SU-DHL-6 (cell line): ENCODE measurements around the gene CALCOCO2.
"Not testable (repeated sequence)": the region's sequence is repeated elsewhere in the genome, so short reads cannot be mapped to it uniquely, and the experiment has no call there.

Experiments used
- H2AFZ ChIP-seq: fragments of 200-600 bp; sonication (generic); 2 replicates; pipeline ENCODE4 v1.6.1; 2014; ENCODE audit warnings: low read depth, mild to moderate bottlenecking, moderate library complexity, mixed read lengths, antibody characterized with exemption, low read length; ENCODE audit not compliant: severe bottlenecking
- H3F3A ChIP-seq: fragments of 200-600 bp; shearing (Covaris generic); 2 replicates; pipeline ENCODE4 v1.6.0; 2016; ENCODE audit warnings: antibody characterized with exemption, mild to moderate bottlenecking; ENCODE audit not compliant: insufficient read depth
- H3K27ac ChIP-seq: fragments of 200-600 bp; sonication (generic); 2 replicates; pipeline ENCODE4 v1.5.1; 2016; ENCODE audit warnings: low read depth, mild to moderate bottlenecking, low read length, moderate library complexity, mixed read lengths
- H3K27me3 ChIP-seq: fragments of 200-600 bp; sonication (generic), shearing (Covaris generic); 2 replicates; pipeline ENCODE4 v1.6.0; 2014; ENCODE audit warnings: mild to moderate bottlenecking, low read length
- H3K36me3 ChIP-seq: fragments of 200-600 bp; sonication (generic); 2 replicates; pipeline ENCODE4 v1.6.1; 2014; ENCODE audit warnings: mild to moderate bottlenecking, low read length, mixed read lengths
- H3K4me2 ChIP-seq: fragments of 300-600, 200-600 bp; shearing (Covaris generic), sonication (generic); 2 replicates; pipeline ENCODE4 v1.6.0; 2014; ENCODE audit warnings: low read length, low read depth, mild to moderate bottlenecking; ENCODE audit not compliant: poor library complexity, severe bottlenecking
- H3K4me3 ChIP-seq: fragments of 200-600 bp; sonication (generic); 2 replicates; pipeline ENCODE4 v1.5.1; 2014; ENCODE audit warnings: antibody characterized with exemption, low read length, mild to moderate bottlenecking, mixed read lengths; ENCODE audit not compliant: insufficient read depth, poor library complexity, severe bottlenecking
- H3K79me2 ChIP-seq: fragments of 200-600 bp; sonication (generic); 2 replicates; pipeline ENCODE4 v1.6.1; 2014; ENCODE audit warnings: mild to moderate bottlenecking, low read length, moderate library complexity; ENCODE audit not compliant: insufficient read depth
- H3K9ac ChIP-seq: fragments of 200-600 bp; sonication (generic); 2 replicates; pipeline ENCODE4 v1.7.0; 2014; ENCODE audit warnings: mild to moderate bottlenecking, low read length
- H3K9me2 ChIP-seq: fragments of 200-600 bp; sonication (generic); replicated peaks from 2 replicates; pipeline ENCODE4 v1.6.1; 2014; ENCODE audit warnings: low read length; ENCODE audit not compliant: insufficient read depth
- H3K9me3 ChIP-seq: fragments of 200-600 bp; sonication (generic); 2 replicates; pipeline ENCODE4 v1.6.1; 2014; ENCODE audit warnings: low read length, mixed read lengths; ENCODE audit not compliant: insufficient read depth
- H4K20me1 ChIP-seq: fragments of 200-600 bp; sonication (generic); 2 replicates; pipeline ENCODE4 v1.6.1; 2014; ENCODE audit warnings: low read depth, mild to moderate bottlenecking, antibody characterized with exemption, low read length, moderate library complexity, mixed read lengths
- EZH2phosphoT487 ChIP-seq: fragments of 200-600 bp; sonication (generic), shearing (Covaris generic); conservative IDR thresholded peaks from 2 replicates; pipeline ENCODE4 v1.6.1; 2018; ENCODE audit warnings: mild to moderate bottlenecking, antibody characterized with exemption, low read length, moderate library complexity, mixed read lengths
- TF ChIP-seq, protein P1 (sequence below): fragments of 200-600 bp; sonication (generic); IDR thresholded peaks from one replicate; pipeline ENCODE4 v1.5.1; 2017; ENCODE audit warnings: antibody characterized with exemption, mild to moderate bottlenecking, low read length, moderate library complexity; ENCODE audit not compliant: insufficient read depth, poor library complexity, severe bottlenecking

The CALCOCO2 gene

DNA sequence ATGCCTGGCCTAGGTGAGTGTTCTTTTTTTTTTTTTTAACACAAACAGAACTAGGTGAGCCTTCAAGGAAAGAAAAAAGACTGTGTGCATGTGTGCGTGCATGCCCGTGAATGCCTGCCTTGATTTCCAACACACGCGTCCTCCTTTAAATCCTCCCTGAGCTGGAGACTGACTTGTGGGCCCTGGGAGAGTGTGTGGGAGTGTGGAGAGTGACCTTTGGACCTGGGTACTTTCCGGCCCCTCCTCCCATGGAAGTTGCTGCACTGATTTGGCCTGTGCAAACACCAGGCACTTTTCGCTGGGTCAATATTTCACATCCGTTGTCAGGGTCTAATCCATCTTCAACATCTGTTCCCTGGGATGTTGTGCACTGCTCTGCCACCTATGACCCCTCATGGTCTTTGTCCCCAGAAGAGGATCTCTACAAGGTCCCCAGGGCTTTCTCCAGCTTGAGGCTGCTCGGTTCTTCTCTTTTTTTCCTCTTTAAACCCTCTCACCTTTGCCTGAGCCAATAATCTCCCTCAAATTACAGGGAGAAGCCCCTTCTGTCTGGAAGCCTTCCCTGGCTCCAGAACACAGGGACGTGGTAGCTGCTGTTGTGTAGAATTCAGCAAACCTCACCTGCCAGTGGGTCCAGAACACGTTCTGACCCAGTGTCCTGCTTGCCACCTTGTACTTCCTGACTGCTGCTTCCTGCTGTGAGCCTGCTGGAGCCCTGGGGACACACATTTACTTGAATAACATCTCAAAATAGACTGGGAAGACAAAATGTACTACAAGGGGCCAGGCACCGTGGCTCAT is 40.9 kb downstream of the CALCOCO2 start:
- no peak overlapping the region for H3K27ac ChIP-seq
- H3K36me3 ChIP-seq = no peaks in the 10 kb centered on the region
- no peaks in the 10 kb centered on the region for H3K9me2 ChIP-seq
- H3K4me2 ChIP-seq = no peak overlapping the region
- no peaks in the 10 kb centered on the region for H4K20me1 ChIP-seq
- no peak overlapping the region for H2AFZ ChIP-seq
- H3K4me3 ChIP-seq = no peak overlapping the region
- H3K27me3 ChIP-seq = no peaks in the 10 kb centered on the region
- no peaks in the 10 kb centered on the region for H3K79me2 ChIP-seq
- no peak overlapping the region for H3K9ac ChIP-seq
- H3K9me3 ChIP-seq = no peaks in the 10 kb centered on the region
- no peak for TF ChIP-seq EZH2phosphoT487
- TF ChIP-seq, protein P1, sequence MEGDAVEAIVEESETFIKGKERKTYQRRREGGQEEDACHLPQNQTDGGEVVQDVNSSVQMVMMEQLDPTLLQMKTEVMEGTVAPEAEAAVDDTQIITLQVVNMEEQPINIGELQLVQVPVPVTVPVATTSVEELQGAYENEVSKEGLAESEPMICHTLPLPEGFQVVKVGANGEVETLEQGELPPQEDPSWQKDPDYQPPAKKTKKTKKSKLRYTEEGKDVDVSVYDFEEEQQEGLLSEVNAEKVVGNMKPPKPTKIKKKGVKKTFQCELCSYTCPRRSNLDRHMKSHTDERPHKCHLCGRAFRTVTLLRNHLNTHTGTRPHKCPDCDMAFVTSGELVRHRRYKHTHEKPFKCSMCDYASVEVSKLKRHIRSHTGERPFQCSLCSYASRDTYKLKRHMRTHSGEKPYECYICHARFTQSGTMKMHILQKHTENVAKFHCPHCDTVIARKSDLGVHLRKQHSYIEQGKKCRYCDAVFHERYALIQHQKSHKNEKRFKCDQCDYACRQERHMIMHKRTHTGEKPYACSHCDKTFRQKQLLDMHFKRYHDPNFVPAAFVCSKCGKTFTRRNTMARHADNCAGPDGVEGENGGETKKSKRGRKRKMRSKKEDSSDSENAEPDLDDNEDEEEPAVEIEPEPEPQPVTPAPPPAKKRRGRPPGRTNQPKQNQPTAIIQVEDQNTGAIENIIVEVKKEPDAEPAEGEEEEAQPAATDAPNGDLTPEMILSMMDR = no peak
- H3F3A ChIP-seq = no peaks in the 10 kb centered on the region

- not testable (repeated sequence) for H3K9me2 ChIP-seq, H3K36me3 ChIP-seq, H3K27me3 ChIP-seq, H3F3A ChIP-seq, H2AFZ ChIP-seq, H3K9ac ChIP-seq, H3K9me3 ChIP-seq, H3K4me3 ChIP-seq, H3K27ac ChIP-seq, H3K79me2 ChIP-seq, H3K4me2 ChIP-seq, H4K20me1 ChIP-seq
Observed at GRCh38 chr17:48872409-48872808, 41.6 kb downstream of the CALCOCO2 start.

DNA sequence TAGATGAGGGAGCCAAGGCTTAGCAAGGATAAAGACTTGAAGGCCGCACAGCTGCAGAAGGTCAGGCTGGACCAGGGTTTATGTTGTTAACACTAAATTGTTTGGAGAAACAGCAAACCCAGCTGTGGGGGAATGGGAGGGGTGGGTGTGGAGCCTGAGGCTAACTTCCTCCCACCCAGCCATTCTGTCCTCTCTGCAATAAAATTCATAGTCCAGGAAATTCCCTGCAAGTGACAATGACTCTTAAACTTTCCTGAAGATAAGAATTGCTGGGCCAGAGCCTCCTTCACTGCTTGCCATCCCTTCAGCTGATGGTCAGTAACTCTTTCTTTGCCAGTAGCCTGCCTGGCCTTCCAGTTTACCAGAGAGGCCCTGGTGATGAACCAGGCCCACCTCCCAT is 42.4 kb downstream of the CALCOCO2 start:
- H3K9ac ChIP-seq = no peak overlapping the region
- H3F3A ChIP-seq = no peaks in the 10 kb centered on the region
- H3K27ac ChIP-seq = no peak overlapping the region
- H3K36me3 ChIP-seq = no peaks in the 10 kb centered on the region
- H3K79me2 ChIP-seq = no peaks in the 10 kb centered on the region
- no peak for TF ChIP-seq EZH2phosphoT487
- TF ChIP-seq, protein P1 = no peak
- H3K27me3 ChIP-seq = no peaks in the 10 kb centered on the region
- H4K20me1 ChIP-seq = no peaks in the 10 kb centered on the region
- H3K4me2 ChIP-seq = no peak overlapping the region
- no peak overlapping the region for H2AFZ ChIP-seq
- H3K4me3 ChIP-seq = no peak overlapping the region
- H3K9me2 ChIP-seq = no peaks in the 10 kb centered on the region
- H3K9me3 ChIP-seq = no peaks in the 10 kb centered on the region

DNA sequence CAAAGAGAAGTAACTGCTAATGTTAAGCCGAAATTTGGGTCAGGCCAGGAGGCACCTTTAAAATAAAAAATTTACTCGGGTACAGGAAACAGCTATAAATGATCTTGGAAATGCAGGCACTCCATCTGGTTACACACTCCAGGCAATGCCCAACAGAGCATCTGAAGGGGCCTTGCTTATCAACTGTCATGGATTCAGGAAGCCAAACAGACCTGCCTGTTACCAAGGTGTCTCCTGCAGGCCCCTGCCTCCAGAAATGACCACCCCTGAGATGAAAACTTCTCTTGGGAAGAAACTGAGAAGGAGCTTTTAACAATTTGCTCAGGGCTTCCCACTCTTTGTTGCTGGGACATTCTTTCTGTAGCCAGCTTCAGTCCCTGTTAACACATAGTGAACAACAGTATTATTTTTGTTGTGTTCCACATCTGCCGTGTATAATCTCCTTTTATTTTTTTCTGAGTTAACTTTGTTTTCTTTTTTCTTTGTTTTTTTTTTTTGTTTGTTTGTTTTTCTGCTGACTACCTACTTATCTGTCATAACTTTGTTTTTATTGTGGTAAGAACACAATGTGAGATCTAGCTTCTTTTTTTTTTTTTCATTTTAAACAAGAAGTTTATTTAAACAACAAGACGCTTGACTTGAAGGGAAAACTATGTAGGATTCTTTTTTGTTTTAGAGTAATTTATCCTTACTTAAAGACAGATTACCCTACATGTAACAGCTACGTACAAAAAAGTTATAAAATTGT is 43.0 kb downstream of the CALCOCO2 start:
- no peaks in the 10 kb centered on the region for H3K27me3 ChIP-seq
- H4K20me1 ChIP-seq = no peaks in the 10 kb centered on the region
- no peaks in the 10 kb centered on the region for H3K36me3 ChIP-seq
- H3K79me2 ChIP-seq = no peaks in the 10 kb centered on the region
- H3K27ac ChIP-seq = no peak overlapping the region
- H3K4me2 ChIP-seq = no peak overlapping the region
- TF ChIP-seq EZH2phosphoT487 = no peak
- H3K9me2 ChIP-seq = no peaks in the 10 kb centered on the region
- H2AFZ ChIP-seq = no peak overlapping the region
- no peaks in the 10 kb centered on the region for H3F3A ChIP-seq
- no peak overlapping the region for H3K9ac ChIP-seq
- no peaks in the 10 kb centered on the region for H3K9me3 ChIP-seq
- no peak overlapping the region for H3K4me3 ChIP-seq
